Activated T-cell treated with anti-CD3 and anti-CD28 coated beads for 1 hour (primary cell): ENCODE measurements around the gene TBCCD1.

ENCODE experiments used
- DNase-seq: peaks from one replicate; pipeline ENCODE4 v3.0.0-alpha.2; 2020; ENCODE audit warnings: low read depth

Gene TBCCD1

GRCh38 chr3:186567072-186567921 lies at the start of gene TBCCD1:
TBCCD1 (minus strand) TSS chr3:186567339; CDS start chr3:186564329, 3,010 bp downstream.
- DNase-seq = peak; percentile 95

- DNase-seq = no peak
Measured at GRCh38 chr3:186616299-186616617, 49.1 kb upstream of the TBCCD1 start.

- peak; percentile 64 for DNase-seq
Measured at GRCh38 chr3:186614597-186615483, 47.7 kb upstream of the TBCCD1 start.

- DNase-seq = no peak
Measured at GRCh38 chr3:186614266-186614596, 47.1 kb upstream of the TBCCD1 start.

- no peak for DNase-seq
Measured at GRCh38 chr3:186613637-186614265, 46.6 kb upstream of the TBCCD1 start.

- no peak for DNase-seq
Measured at GRCh38 chr3:186612721-186613636, 45.8 kb upstream of the TBCCD1 start, which contains the start of gene AHSG. AHSG (plus strand) TSS chr3:186613060; CDS start chr3:186613142, 82 bp downstream.

GRCh38 chr3:186612065-186612464 lies 44.9 kb upstream of the TBCCD1 start:
- no peak for DNase-seq

GRCh38 chr3:186609247-186609868 lies 42.2 kb upstream of the TBCCD1 start:
- no peak for DNase-seq

- no peak for DNase-seq
Measured at GRCh38 chr3:186608624-186609215, 41.6 kb upstream of the TBCCD1 start.

GRCh38 chr3:186605561-186606545 lies 38.7 kb upstream of the TBCCD1 start:
- no peak for DNase-seq

- no peak for DNase-seq
Measured at GRCh38 chr3:186605078-186605477, 37.9 kb upstream of the TBCCD1 start.

- DNase-seq = no peak
Measured at GRCh38 chr3:186603159-186603558, 36.0 kb upstream of the TBCCD1 start.

GRCh38 chr3:186600896-186601295 lies 33.8 kb upstream of the TBCCD1 start:
- DNase-seq = no peak

GRCh38 chr3:186599785-186600166 lies 32.6 kb upstream of the TBCCD1 start:
- no peak for DNase-seq

GRCh38 chr3:186599142-186599784 lies 32.1 kb upstream of the TBCCD1 start:
- DNase-seq = no peak

GRCh38 chr3:186598794-186599141 lies 31.6 kb upstream of the TBCCD1 start:
- DNase-seq = no peak

- no peak for DNase-seq
Measured at GRCh38 chr3:186598108-186598784, 31.1 kb upstream of the TBCCD1 start.

GRCh38 chr3:186596568-186597287 lies 29.6 kb upstream of the TBCCD1 start:
- no peak for DNase-seq
